GM03348 (cell line): Measurements from ENCODE around the gene UNK.
A peak's percentile ranks its signal among the peaks of the same experiment; 100 is the strongest.

Experiments
- DNase-seq: peaks from one replicate; pipeline ENCODE4 v3.0.0; 2012; ENCODE audit warnings: low spot score

Gene UNK

GRCh38 chr17:75822800-75823166 lies 38.2 kb downstream of the UNK start:
- no peak for DNase-seq

- no peak for DNase-seq
Observed at GRCh38 chr17:75823257-75824041, 38.8 kb downstream of the UNK start.

- DNase-seq: no peak
Observed at GRCh38 chr17:75824050-75824552, 39.5 kb downstream of the UNK start.

GRCh38 chr17:75824666-75825065 lies 40.1 kb downstream of the UNK start:
- DNase-seq: no peak

GRCh38 chr17:75825149-75825552 lies 40.5 kb downstream of the UNK start:
- no peak for DNase-seq

GRCh38 chr17:75825748-75826370 lies 41.3 kb downstream of the UNK start:
- DNase-seq: no peak

GRCh38 chr17:75826561-75827307 lies 42.1 kb downstream of the UNK start:
- no peak for DNase-seq

- peak; percentile 88 for DNase-seq
Observed at GRCh38 chr17:75827308-75828075, 42.9 kb downstream of the UNK start.

- DNase-seq: no peak
Observed at GRCh38 chr17:75828076-75828400, 43.4 kb downstream of the UNK start.

- DNase-seq: no peak
Observed at GRCh38 chr17:75828741-75829140, 44.1 kb downstream of the UNK start.

GRCh38 chr17:75829747-75830146 lies 45.1 kb downstream of the UNK start:
- DNase-seq: no peak

GRCh38 chr17:75830164-75831031 lies 45.8 kb downstream of the UNK start:
- DNase-seq: peak; percentile 49

- no peak for DNase-seq
Observed at GRCh38 chr17:75831032-75831571, 46.5 kb downstream of the UNK start.

GRCh38 chr17:75832164-75832651 lies 47.6 kb downstream of the UNK start:
- DNase-seq: peak; percentile 58

GRCh38 chr17:75832652-75833400 lies 48.2 kb downstream of the UNK start:
- DNase-seq: no peak

- no peak for DNase-seq
Observed at GRCh38 chr17:75834279-75834920, 49.8 kb downstream of the UNK start.

GRCh38 chr17:75834928-75835653 lies 50.5 kb downstream of the UNK start:
- peak; percentile 41 for DNase-seq

- DNase-seq: no peak
Observed at GRCh38 chr17:75835654-75835987, 51.0 kb downstream of the UNK start.

- no peak for DNase-seq
Observed at GRCh38 chr17:75836605-75837004, 52.0 kb downstream of the UNK start.
